Stimulated activated CD4-positive, alpha-beta T cell treated with anti-CD3 and anti-CD28 coated beads, Interleukin-15, amount 100 ng/mL, for 1 hour (primary cell): Measurements from ENCODE around the gene INMT.
"Not testable (repeated sequence)": the region's sequence is repeated elsewhere in the genome, so short reads cannot be mapped to it uniquely, and the experiment has no call there.

Source experiments
- DNase-seq, 2 donors: peaks; one replicate each; pipeline ENCODE4 v3.0.0-alpha.2; 2020; ENCODE audit warnings: low read depth in 1 of 2, low spot score in 1 of 2

The INMT gene

DNA sequence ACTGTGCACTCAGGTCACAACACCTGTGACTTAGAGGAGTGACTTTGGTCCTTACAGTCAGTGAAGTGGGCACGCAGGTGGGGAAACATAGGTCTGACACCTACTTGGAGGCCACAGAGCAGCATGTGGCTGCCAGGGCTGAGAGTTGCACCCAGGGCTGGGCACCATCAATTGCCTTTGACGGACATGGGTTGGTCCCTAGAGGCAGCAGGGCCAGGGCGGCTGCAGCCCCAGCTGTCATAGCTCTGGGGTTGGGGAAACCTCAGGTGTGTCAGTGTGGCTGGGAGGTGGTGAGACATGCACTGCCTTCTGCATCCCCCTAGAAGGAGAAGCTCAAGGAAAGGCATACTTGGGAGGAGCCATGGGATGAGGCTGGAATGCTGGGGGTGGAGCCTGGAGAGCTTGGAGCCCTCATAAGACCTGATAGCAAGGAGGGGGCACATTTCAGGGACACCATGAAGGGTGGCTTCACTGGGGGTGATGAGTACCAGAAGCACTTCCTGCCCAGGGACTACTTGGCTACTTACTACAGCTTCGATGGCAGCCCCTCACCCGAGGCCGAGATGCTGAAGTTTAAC, at the start of gene INMT:
TSS of gene INMT (plus strand) at position 440 of the 578 bp plus-strand sequence. CDS start at position 456, 16 bp downstream.
- no peak for DNase-seq

DNA sequence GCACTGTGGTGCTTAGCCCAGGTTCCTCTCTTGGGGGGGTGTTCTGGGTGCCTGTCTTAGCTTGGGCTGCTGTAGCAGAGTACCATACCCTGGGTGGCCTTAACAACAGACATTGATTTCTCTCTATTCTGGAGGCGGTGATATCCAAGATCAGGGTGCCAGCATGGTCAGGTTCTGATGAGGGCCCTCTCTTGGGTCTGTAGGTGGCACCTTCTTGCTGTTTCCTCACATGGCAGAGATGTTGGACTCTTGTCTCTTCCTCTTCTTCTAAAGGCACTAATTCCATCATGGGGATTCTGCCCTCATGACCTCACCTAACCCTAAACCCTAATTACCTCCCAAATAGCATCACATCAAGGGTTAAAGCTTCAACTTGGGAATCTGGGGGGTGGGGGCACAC, 49.7 kb upstream of the INMT start:
- no peak for DNase-seq

DNA sequence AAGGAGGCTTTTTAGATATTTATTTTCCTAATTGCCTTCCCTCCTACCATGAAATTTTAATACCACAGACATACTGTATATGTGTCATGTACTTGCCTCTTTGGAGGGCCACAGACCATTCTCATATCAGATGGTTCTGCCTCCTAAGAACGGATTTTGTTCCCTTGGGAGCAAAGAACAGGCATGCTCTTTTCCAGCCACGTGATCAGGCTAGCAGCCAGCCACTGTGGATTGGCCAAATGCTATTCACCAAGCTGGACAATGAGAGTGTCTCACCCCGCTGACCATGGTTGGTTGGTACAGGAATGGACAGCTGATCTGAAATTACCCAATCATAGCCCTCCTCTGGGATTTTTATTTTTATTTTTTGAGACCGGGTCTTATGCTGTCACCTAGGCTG, 48.2 kb upstream of the INMT start:
- DNase-seq: no peak

DNA sequence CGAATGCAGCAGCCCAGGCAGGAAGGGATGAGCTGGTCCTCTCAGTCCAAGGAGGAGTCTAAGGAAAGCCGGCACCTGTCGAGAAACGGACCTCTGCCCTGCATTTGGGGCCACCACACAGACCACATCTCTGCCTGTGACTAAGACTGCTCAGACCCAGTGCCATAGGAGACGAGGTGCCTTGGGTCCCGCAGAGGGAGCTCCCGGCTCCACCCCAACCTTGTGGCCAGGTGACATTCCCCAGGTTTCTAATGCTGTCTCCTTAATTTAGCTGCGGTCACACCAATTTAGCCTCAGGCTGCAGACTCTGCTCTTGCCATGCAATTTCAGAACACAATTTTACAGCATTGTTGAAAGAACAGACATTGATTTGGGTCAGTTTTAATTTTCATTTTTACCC, 46.9 kb upstream of the INMT start:
- no peak for DNase-seq

DNA sequence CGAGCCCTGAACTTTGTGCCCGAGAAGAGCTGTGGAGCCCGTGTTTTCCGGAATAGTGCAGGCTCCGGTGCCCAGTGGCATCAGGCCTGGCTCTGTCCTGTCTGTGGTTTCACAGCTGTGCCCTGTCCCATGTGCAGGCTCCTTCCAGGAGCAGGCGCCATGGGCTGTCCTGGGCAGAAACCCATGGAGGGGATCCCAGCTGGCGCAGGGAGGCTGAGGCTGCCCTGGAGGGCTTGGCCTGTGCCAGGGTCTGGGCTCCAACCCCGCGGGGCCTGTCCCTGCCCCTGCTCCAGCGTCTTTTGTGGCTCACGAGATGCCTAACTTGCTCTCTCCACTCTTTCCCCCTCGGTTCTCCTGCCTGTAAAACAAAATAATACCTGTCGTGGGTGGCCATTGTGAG, 46.3 kb upstream of the INMT start:
- no peak for DNase-seq

DNA sequence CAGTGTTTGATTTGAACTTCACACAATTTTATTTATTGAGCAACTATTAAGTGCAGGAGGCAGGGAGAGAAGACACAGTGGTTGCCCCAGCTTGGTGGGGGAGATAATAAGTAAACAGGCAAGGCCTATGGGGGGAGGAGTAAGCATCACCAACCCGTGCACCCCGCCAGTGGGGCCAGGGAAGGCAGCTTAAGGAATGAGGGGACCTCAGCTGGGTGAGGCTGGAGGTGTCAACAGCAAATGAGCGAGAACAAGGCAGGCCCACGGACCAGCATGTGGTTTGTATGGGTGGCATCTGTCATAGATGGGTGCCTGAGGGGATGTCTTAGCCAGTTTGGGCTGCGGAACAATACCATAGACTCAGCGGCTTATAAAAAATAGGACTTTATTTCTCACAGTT, 45.6 kb upstream of the INMT start:
- DNase-seq: no peak

DNA sequence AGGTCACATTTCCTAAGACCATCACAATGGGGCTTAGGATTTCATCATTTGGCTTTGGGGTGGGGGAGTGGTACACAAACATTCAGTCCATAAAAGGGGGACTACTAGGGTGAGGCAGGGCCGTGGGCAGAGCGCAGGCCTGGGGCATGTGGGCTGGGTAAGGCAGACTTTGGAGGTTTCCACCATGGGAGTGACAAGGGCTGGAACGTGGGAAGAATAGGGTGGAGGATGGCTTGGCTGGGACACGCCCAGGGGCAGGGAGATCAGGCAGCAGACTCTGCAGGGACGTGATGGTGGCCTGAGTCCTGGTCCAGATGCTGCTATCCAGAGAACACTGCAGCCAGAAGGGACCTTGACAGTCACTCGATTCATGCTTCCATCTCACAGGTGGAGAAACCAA, 45.0 kb upstream of the INMT start:
- no peak for DNase-seq

DNA sequence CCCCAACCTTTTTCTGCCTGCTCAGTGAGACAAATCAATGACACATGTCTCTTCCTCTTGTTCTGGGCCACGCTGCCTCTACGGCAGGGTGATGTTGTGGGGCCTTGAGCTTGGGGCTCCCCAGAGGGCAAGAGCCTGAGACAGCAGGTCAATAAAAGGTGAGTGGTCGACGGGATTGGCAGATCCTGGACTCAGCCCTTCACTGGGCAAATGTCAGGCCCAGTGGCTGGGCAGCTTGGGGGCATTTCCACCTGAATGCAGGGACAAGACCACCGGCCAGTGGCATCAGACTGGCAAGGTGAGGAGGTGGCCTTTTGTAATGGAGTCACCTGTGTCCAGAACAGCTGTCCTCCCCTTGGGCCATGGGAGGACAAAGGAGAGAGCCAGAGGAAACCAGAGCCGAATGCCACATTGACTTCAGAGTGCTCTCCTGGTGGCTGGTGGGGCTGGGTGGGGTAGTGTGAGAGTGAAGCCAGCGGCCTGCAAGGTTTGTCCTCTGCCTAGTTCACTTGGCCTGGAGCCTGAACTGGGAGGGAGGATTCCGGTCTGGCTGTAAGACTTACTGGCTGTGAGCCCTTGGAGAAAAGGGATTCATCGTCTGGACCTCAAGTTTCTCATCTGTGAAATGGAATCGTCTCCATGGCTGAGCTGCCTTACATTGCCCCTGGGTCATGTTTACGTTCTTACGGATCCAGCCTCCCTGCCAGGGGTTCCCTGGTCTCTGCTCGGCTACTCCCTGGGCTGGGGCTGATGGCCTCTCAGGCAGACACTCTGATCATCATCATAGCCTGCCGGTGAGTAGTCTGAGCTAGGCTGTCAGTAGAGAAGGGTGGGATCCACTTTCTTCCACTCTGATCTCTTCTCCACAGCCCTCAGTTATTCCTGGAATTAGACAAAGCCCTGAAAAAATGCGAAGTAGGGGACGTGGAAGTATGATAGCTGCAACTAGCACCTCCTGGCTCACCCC, 44.3 kb upstream of the INMT start:
- DNase-seq: no peak

DNA sequence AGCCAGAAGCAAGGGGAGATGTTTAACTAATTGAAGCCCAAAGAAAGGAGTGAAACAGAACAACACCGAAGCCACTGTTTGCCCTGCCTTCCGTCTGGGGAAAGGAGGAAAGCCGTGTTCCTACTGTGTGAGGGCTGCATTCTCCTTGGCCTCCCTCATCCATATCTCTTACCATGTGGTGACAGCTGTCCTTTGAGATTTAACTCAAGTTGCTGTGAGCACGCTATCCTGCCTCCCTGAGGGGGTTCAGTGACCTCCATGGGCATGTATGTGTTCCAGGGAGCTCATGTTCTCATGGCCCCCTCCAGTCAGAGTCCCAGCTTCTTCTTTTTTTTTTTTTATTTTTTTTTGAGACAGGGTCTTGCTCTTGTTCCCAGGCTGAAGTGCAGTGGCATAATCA, 43.5 kb upstream of the INMT start:
- no peak for DNase-seq

DNA sequence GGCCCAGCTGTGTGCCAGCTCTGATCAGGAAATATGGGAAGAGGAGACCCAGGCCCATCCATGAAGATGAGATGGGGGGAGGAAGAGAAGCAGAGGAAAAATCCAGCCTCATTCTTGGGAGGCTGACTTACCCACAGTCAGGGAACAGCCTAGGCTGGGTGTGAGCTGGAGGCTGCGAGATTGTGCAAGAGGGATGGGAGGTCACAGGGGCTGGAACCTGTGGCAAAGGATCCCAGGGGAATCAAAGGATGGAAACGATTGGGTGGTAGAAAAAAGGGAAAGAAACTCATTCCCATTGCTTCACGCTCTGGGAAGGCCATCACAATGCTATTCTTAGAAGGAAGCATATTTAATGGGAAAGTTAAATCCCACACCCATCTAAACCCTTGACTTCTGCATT, 43.0 kb upstream of the INMT start:
- DNase-seq: no peak

DNA sequence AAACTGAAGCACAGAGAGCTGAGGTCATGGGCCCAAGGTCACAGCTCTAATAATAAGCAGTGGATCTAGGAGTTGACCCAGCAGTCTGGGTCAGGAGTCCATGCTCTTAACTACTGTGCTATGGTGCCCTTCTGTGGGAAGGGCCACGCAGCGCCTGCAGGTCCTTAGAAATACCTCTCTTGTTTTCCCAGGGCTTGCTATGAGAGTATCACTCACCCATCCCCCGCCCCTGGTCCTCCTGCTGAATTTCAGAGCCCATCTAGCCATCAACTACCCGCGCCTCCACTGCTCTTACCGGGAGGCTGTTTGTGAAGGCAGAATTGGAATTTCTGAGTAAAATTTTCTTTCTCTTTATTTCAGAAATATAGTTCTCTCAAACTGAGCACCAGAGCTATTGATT, 42.4 kb upstream of the INMT start:
- no peak for DNase-seq

DNA sequence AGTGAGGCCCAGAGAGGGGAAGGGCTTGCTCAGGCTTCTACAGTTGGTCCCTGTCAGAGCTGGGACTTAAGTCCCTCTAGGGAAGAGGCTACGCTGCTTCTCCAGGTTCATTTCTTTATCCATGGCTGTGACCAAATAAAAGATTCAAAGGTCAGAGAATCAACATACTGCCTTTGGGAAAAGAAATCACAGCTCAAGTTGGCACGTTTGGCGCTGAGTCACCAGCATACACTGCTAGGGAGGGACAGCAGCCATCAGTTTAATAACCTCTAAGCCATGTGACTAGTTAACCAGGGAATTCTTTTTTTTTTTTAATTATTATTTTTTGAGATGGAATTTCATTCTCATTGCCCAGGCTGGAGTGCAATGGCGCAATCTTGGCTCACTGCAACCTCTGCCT, 41.3 kb upstream of the INMT start:
- no peak for DNase-seq

DNA sequence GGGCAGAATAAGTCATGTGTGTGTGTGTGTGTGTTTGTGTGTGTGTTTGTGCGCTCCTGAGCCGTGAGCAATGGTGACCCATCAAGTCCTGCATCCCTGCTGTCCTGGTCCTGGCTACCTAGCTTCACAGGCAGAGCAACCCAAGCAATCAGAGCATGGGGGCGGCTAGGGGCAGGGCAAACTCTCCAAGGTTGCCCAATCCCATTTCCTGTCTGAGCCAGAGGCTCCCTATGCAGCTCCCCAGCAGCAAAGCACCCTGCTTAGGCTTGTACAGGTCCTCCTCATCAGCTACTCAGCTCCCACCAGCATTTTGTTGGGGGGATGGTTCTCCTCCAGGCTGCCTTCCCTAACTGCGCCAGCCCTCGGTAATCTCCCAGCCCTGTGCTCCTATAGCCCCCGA, 38.5 kb upstream of the INMT start:
- DNase-seq: no peak

DNA sequence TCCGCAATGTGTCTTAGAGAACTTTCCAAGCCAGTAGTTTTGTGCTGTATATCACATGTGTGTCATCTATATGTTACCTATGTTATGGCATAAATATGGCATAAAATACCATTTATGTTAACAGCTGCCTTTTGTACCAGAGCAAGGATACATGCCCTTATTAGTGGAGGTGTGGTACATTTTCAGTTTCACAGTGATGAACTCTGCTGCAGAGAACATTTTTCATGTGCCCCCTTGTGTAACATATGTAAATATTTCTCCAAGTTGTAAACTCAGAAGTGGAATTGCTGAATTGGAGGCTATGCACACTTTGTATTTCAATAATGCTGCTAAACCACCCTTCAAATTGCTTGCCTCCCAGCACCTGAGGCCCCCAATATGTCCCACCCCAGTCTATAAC, 37.8 kb upstream of the INMT start:
- no peak for DNase-seq

DNA sequence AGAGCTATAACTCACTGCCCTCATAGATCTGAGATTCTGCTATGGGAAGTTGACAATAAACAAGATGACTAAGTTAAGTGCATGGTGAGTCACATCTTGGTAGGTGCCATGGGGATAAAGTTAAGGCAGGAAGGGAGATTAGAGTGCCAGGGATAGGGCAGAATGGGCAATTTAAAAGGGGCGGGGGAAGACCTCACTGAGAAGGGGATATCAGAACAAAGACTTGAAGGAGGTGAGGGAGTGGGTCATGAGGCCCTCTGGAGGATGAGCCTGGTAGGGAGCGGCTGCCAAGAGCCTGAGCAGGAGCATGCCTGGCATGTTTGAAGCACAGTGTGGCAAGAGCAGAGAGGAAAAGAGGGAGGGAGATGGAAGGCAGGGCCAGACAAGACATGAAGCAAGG, 34.8 kb upstream of the INMT start:
- no peak for DNase-seq

DNA sequence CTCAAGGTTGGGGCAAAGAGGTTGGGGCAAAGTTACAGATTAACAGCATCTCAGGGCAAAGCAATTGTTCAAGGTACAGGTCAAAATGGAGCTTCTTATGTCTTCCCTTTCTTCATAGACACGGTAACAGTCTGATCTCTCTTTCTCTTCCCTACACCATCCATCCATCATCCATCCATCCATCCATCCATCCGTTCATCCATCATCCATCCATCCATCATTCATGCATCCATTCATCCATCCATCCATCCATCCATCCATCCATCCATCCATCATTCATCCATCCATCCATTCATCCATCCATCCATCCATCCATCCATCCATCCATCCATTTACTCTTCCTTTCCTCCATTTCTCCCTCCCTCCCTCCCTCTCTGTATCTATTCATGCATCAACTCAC, 32.5 kb upstream of the INMT start:
- DNase-seq: not testable (repeated sequence)

DNA sequence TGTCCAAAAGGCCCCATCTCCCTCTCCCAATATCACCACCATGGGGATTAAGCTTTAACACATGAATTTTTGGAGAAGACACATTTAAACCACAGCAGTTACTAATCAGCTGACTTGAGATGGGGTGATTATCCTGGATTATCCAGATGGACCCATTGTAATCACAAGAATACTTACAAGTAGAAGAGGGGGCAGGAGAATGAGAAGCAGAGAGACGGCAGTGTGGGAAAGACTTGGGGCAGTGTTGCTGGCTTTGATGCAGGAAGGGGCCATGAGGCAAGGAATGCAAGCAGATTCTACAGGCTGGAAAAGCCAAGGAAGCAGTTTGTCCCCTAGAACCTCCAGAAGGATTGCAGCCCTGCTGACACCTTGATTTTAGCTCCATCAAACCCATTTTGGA, 30.7 kb upstream of the INMT start:
- DNase-seq: no peak

DNA sequence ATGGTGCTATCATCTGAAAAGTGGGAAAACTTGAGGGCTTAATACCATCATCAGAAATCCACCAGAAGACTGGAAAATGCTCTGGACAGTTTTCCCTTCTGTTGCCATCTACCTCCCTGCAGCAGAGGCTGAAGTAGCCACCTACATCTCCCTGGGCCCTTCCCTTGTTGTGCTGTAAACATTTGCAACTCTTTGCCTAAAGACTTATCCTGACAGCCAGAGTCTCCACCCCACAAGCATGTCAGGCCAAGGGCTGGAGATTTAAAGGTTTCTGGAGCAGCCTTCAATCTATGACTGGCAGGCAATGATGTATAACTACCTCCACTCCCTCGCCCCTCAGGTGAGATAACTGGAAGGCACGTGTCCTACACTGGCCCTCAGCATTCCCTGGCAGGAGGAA, 29.7 kb upstream of the INMT start:
- DNase-seq: no peak

DNA sequence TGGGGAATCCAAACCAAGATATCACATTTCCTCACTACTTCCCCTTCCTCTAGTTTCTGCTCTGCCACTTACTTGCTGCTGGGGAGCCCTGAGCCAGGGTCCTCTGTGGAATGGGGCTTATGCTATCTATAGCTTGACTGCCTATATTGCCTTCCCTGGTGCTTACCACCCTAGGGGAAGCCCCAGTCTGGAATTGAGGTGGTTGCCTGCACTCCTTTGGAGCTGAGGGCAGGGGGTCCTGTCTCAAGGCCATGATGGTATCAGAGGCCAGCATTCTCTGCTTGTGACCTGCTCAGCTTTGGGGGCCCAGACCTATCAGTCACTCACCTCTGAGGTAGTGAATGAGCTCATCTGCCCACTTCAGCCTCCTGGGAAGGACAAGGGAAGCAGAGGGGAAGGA, 29.3 kb upstream of the INMT start:
- DNase-seq: no peak

DNA sequence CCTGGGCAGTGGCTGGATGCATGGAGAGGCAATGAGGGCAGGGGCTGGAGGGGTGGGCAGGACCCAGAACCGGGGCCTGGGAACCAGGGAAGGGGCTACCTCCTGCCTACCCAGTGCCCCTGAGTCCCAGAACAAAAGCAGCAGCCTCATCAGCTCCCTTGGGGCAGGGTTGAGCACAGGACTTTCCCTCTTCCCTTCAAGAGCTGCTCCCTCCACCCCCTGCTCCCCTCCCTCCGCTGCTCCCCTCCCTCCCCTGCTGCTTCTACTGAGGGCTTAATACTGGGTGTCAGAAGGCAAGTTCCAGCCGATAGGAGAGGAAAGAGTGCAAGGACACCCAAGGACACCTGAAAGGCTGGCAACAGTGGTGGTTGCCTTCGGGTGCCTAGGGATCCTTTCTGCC, 28.2 kb upstream of the INMT start:
- DNase-seq: no peak

DNA sequence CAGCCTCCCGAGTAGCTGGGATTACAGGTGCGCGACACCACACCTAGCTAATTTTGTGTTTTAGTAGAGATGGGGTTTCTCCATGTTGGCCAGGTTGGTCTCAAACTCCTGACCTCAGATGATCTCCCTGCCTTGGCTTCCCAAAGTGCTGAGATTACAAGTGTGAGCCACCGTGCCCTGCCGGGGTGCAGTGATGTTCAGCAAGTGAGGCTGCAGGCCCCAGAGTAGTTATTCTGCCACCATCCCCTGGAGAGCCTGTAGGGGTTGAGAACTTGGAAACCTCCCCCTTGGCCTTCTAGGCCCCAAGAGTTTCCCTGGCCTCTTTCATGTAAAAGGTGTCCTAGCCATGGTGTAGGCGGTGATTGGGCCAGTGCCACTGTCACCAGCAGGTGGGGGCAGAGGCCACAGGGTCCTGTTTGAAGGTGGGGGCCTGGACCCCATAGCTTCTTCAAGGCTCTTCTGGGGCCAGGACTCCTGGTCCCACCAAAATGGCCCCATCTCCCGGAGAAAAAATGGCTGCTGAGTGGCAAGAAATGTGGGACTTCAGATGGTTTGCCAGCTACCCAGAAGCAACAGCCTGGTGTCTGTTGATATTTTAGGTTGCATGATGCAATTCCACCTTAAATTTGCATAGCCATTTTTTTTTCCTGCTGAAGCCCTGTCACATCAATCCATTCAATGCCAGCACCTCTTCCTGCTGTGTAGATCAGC, 25.5 kb upstream of the INMT start:
- DNase-seq: no peak
